Measurements from ENCODE around the gene VSTM4.
A peak's percentile ranks its signal among the peaks of the same experiment; 100 is the strongest.

VSTM4 gene

GRCh38 chr10:48982584-48982983 lies 132.7 kb downstream of the VSTM4 start:
- no peak for DNase-seq (ENCODE audit: low read depth in 1 of 2, low spot score in 1 of 2)
- TF ChIP-seq CTCF (IDR thresholded peaks at IDR 0.05; ENCODE audit: insufficient read depth, low read length) (no peak), GABPA (IDR thresholded peaks at IDR 0.05; ENCODE audit: low read depth) (no peak)
- TF ChIP-seq, protein P1, sequence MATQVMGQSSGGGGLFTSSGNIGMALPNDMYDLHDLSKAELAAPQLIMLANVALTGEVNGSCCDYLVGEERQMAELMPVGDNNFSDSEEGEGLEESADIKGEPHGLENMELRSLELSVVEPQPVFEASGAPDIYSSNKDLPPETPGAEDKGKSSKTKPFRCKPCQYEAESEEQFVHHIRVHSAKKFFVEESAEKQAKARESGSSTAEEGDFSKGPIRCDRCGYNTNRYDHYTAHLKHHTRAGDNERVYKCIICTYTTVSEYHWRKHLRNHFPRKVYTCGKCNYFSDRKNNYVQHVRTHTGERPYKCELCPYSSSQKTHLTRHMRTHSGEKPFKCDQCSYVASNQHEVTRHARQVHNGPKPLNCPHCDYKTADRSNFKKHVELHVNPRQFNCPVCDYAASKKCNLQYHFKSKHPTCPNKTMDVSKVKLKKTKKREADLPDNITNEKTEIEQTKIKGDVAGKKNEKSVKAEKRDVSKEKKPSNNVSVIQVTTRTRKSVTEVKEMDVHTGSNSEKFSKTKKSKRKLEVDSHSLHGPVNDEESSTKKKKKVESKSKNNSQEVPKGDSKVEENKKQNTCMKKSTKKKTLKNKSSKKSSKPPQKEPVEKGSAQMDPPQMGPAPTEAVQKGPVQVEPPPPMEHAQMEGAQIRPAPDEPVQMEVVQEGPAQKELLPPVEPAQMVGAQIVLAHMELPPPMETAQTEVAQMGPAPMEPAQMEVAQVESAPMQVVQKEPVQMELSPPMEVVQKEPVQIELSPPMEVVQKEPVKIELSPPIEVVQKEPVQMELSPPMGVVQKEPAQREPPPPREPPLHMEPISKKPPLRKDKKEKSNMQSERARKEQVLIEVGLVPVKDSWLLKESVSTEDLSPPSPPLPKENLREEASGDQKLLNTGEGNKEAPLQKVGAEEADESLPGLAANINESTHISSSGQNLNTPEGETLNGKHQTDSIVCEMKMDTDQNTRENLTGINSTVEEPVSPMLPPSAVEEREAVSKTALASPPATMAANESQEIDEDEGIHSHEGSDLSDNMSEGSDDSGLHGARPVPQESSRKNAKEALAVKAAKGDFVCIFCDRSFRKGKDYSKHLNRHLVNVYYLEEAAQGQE (IDR thresholded peaks at IDR 0.05; ENCODE audit: insufficient replicate concordance, low read depth), result no peak
- H3K27me3 ChIP-seq (ENCODE audit: insufficient read depth, poor library complexity, severe bottlenecking), result no peaks in the 10 kb centered on the region

DNA sequence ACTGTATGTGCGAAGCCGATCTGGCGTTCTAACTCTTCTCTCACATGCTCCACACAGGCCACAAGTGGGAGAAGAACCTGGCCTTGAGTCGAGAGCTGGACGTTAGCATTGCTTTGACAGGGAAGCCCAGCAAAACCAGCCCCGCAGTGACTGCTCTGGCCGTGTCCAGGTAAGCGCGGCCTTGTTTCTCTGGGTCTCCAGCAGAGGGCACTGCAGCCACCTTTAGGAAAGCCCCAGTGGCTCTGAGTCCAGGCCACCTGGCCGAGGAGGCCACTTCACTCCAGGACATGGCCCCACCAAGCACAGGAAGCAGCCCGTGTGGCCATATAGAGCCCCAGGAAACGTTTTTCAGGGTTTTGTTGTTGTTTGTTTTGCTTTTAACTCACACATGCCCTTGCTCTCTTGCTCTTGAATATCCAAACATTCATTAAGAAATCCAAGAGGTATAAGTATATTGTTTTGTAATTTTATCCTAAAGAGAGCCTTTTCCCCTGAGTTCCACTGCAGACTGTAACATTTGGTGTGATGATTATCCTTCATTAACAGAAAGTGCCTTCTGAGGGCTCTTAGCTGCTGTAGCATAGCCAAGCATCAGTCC lies 133.9 kb downstream of the VSTM4 start:
- DNase-seq (ENCODE audit: low read depth in 1 of 2, low spot score in 1 of 2), result peak; percentile 12 to 29
- Histone ChIP-seq H3K4me3 (replicated peaks; ENCODE audit: insufficient read depth, low read length) (no peak overlapping the region), H3K27ac (replicated peaks) (no peak overlapping the region), H3K27me3 (ENCODE audit: insufficient read depth, poor library complexity, severe bottlenecking) (no peaks in the 10 kb centered on the region)
- TF ChIP-seq SPI1 (IDR thresholded peaks at IDR 0.05; ENCODE audit: borderline replicate concordance, low read depth), result no peak
- TF ChIP-seq CTCF (IDR thresholded peaks at IDR 0.05; ENCODE audit: insufficient read depth, low read length), result peak; percentile 54

More at GRCh38 chr10:48982584-48982983, 132.7 kb downstream of the VSTM4 start:
- Histone ChIP-seq H3K4me3 (replicated peaks; ENCODE audit: insufficient read depth, low read length) (no peak overlapping the region), H3K27ac (replicated peaks) (no peak overlapping the region)

- TF ChIP-seq POLR2AphosphoS5 (IDR thresholded peaks at IDR 0.05; ENCODE audit: low read depth) (no peak), GABPA (IDR thresholded peaks at IDR 0.05; ENCODE audit: low read depth) (no peak), CTCF (IDR thresholded peaks at IDR 0.05; ENCODE audit: insufficient read depth, low read length) (no peak)
- TF ChIP-seq, protein P1 (IDR thresholded peaks at IDR 0.05; ENCODE audit: insufficient replicate concordance, low read depth), result no peak
- Histone ChIP-seq H3K4me3 (replicated peaks; ENCODE audit: insufficient read depth, low read length) (no peak overlapping the region), H3K27ac (replicated peaks) (no peak overlapping the region), H3K27me3 (ENCODE audit: insufficient read depth, poor library complexity, severe bottlenecking) (no peaks in the 10 kb centered on the region)
- DNase-seq (ENCODE audit: low read depth in 1 of 2, low spot score in 1 of 2), result no peak
Measured at GRCh38 chr10:48978318-48978717, 137.0 kb downstream of the VSTM4 start.

DNA sequence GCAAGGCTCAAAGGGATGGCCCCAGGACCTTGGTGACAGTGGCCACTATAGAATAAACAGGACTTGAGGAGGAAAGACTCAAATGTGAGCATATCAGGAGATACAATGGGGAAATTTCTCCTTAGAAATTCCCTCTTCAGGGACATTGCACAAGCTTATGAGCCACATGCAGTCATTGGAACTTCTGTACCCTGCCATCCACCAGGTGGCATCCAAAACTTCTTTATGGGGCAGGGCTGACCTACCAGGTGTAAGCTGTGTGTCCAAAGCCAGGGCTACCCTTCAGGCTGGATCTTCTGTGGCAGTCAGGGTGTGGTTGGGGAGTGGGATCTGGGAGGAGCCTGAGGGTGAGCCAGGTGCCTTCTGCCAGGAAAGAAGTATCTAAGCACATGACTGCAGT lies 139.1 kb downstream of the VSTM4 start:
- DNase-seq (ENCODE audit: low read depth in 1 of 2, low spot score in 1 of 2), result peak in 1 of 2 experiments; percentile 2
- Histone ChIP-seq H3K27me3 (ENCODE audit: insufficient read depth, poor library complexity, severe bottlenecking) (no peaks in the 10 kb centered on the region), H3K4me3 (replicated peaks; ENCODE audit: insufficient read depth, low read length) (no peak overlapping the region), H3K27ac (replicated peaks) (no peak overlapping the region)
- TF ChIP-seq POLR2AphosphoS5 (IDR thresholded peaks at IDR 0.05; ENCODE audit: low read depth) (no peak), SPI1 (IDR thresholded peaks at IDR 0.05; ENCODE audit: borderline replicate concordance, low read depth) (no peak), CTCF (IDR thresholded peaks at IDR 0.05; ENCODE audit: insufficient read depth, low read length) (no peak), GABPA (IDR thresholded peaks at IDR 0.05; ENCODE audit: low read depth) (no peak)
- TF ChIP-seq, protein P1 (IDR thresholded peaks at IDR 0.05; ENCODE audit: insufficient replicate concordance, low read depth), result no peak

All from HL-60 (cell line).